22Rv1 (cell line): ENCODE data around the gene MLLT3.

Source experiments
- H3K27ac ChIP-seq: fragments of 450-650 bp; 2 replicates; pipeline ENCODE4 v1.5.1; 2017
- CTCF ChIP-seq: fragments of 450-650 bp; IDR thresholded peaks from 2 replicates; pipeline ENCODE4 v1.5.1; 2017; ENCODE audit warnings: mild to moderate bottlenecking
- ZFX ChIP-seq: fragments of 450-650 bp; IDR thresholded peaks from 2 replicates; pipeline ENCODE4 v1.6.1; 2017; ENCODE audit warnings: antibody characterized with exemption, borderline replicate concordance

Gene MLLT3

GRCh38 chr9:20330688-20331087 is 291.6 kb downstream of the MLLT3 start:
- H3K27ac ChIP-seq: no peak overlapping the region
- TF ChIP-seq CTCF (no peak), ZFX (no peak)

DNA sequence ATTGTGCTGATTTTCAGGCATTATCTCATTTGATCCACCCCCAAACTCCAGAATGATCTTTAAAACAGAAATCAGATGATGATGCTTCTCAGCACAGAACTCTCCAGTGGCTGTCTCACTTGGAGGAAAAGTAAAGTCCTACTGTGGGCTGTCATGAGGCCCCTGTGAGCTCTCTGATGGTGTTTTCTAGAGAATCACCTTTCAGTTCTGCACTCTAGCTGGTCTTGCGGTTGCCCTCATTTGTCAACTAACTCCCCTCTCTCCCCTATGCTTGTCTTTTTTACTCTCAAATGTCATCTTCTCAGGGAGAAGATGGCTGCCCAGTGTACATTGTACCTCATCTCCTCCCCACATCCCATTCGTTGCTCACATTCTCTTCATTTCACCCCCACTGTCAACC is 295.8 kb downstream of the MLLT3 start:
- TF ChIP-seq CTCF (no peak), ZFX (no peak)
- no peak overlapping the region for H3K27ac ChIP-seq

DNA sequence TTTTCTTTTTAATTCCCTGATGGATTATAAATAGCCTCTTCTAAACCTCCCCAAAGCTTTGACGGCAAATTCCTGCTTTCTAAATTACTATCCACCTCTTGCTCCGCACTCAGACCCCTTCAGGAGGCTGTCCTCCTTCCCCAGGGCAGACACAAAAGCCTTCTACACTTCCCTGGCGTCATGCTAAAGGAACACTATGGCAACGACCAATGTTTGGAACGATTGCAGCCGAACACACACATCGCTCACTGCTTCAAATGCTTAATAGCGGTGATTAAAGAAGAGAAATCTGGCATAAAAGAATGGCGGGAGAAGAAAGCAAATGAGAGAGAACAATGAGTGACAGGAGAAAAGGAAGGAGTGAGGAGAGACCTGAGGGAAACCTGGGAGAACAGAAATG is 297.3 kb downstream of the MLLT3 start:
- H3K27ac ChIP-seq: no peak overlapping the region
- TF ChIP-seq CTCF (no peak), ZFX (no peak)

- H3K27ac ChIP-seq: no peak overlapping the region
- TF ChIP-seq ZFX (no peak), CTCF (no peak)
Measured at GRCh38 chr9:20322212-20322611, 300.1 kb downstream of the MLLT3 start.

GRCh38 chr9:20321423-20322082 is 300.7 kb downstream of the MLLT3 start:
- TF ChIP-seq CTCF (no peak), ZFX (no peak)
- H3K27ac ChIP-seq: no peak overlapping the region

- TF ChIP-seq ZFX: no peak
- TF ChIP-seq CTCF: no peak
- no peak overlapping the region for H3K27ac ChIP-seq
Measured at GRCh38 chr9:20320921-20321320, 301.4 kb downstream of the MLLT3 start.

DNA sequence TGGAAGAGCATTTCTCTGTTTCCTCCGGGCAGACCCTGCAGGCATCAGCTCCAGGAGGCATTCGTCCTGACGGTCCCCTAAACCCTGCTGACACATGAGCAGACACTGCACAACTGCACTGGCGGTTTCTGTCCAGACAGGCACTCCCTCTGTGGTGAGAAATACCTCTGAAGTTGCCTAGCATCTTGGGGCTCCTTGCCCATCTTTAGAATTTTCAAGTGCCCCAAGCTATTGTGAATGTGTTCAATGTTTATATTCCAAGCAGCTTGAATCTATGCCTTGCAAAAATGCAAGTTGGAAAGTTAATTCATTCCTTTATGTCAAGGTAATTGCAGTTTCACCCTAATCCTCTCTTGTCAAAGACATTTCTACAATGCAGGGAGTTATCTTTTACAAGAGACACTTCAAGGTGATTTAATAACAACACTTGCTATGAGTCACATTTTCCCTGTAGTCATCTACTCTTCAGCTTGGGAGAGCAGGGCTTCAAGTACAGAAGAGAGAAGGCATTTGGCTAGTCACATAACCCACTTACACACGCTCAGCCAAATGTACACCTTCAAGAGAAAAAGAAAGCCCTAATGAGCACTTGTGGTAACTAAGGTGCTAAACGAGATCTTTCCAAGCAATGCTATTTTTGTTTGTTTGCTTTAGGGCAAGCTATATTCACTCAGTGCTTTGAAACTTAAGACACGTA is 302.5 kb downstream of the MLLT3 start:
- H3K27ac ChIP-seq: no peak overlapping the region
- no peak for TF ChIP-seq CTCF
- no peak for TF ChIP-seq ZFX
